Measurements from ENCODE around the gene BRI3BP.

- no peak for TF ChIP-seq CEBPB (IDR thresholded peaks at IDR 0.05)
- no peak for TF ChIP-seq MAX (IDR thresholded peaks at IDR 0.05)
- TF ChIP-seq REST (IDR thresholded peaks at IDR 0.05; ENCODE audit: low read depth), result no peak
- TF ChIP-seq EP300 (IDR thresholded peaks at IDR 0.05; ENCODE audit: borderline replicate concordance), result no peak
- no peak for TF ChIP-seq TCF12 (IDR thresholded peaks at IDR 0.05; ENCODE audit: low read depth)
These were observed 24.9 kb downstream of the BRI3BP start for GRCh38 chr12:125018356-125018755.

Measured in Ishikawa (cell line).